RWPE2 (cell line): Measurements from ENCODE around the gene MXD1.

ENCODE experiments used
- ATAC-seq: fragments of 200-7000 bp; cut with Tn5 transposase; 3 replicates; pipeline ENCODE4 v1.9.1; 2021; ENCODE audit warnings: low read depth
- DNase-seq: peaks from one replicate; pipeline ENCODE4 v3.0.0-alpha.2; 2020; ENCODE audit warnings: low spot score
- H3K27ac ChIP-seq: fragments of 450-650 bp; 2 replicates; pipeline ENCODE4 v1.5.1; 2017; ENCODE audit warnings: mild to moderate bottlenecking; ENCODE audit not compliant: poor library complexity, severe bottlenecking
- H3K27me3 ChIP-seq: fragments of 250-450 bp; sonication (Bioruptor Pico); 2 replicates; pipeline ENCODE4 v1.5.1; 2021; ENCODE audit warnings: mild to moderate bottlenecking, moderate library complexity; ENCODE audit not compliant: insufficient read depth, poor library complexity, severe bottlenecking
- H3K36me3 ChIP-seq: fragments of 250-450 bp; sonication (Bioruptor Pico); 2 replicates; pipeline ENCODE4 v1.5.1; 2020; ENCODE audit warnings: low read depth, mild to moderate bottlenecking, moderate library complexity
- H3K4me1 ChIP-seq: fragments of 250-450 bp; sonication (Bioruptor Pico); 2 replicates; pipeline ENCODE4 v1.5.1; 2021; ENCODE audit warnings: mild to moderate bottlenecking, moderate library complexity; ENCODE audit not compliant: insufficient read depth, poor library complexity, severe bottlenecking
- H3K4me3 ChIP-seq: fragments of 250-450 bp; sonication (Bioruptor Pico); 2 replicates; pipeline ENCODE4 v1.5.1; 2021; ENCODE audit warnings: mild to moderate bottlenecking, moderate library complexity; ENCODE audit not compliant: severe bottlenecking
- H3K9me3 ChIP-seq: fragments of 250-450 bp; sonication (Bioruptor Pico); 2 replicates; pipeline ENCODE4 v1.5.1; 2021; ENCODE audit warnings: mild to moderate bottlenecking, moderate library complexity; ENCODE audit not compliant: severe bottlenecking
- TF ChIP-seq, protein P1 (sequence below): fragments of 450-650 bp; IDR thresholded peaks from one replicate; pipeline ENCODE4 v1.5.1; 2017; ENCODE audit warnings: mild to moderate bottlenecking, moderate library complexity; ENCODE audit not compliant: poor library complexity, severe bottlenecking

The MXD1 gene

DNA sequence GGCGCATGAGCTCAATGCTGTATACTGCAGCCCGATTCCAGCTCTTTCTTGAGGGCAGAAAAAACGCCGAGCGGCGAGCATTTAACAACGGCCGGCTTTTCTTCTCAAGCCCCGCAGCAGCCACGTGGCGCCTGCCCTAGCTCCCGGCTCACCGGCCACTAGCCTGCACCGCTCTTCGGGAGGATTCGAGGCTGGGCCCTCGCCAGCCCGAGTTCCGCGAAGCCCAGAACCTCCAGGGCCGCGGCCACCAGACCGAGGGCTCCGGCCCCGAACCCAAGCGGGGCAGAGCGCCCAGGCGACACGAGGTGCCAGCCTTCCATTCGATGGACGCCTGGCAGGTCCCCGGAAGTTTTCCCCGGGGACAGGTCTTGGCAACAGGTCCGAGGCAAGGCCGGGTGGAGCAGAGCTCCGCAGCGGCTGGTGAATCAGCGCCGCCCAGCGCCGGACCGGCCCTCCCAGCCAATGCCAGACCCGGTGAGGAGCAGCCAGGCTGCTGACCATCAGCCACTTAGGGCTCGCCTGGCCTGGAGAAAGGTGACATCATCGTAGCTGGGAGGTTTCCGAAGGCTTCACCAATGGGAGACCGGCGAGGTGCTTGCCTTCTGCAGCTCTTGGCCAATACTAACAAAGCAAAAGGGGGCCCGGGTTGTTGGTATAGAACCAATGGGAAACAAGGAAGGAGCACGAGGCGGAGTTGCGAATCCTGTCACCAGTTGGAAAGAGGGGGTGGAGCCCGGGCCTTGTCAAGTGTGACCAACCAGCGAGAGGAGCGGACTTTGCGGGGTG lies 552 bp upstream of the MXD1 start:
- peaks cover 61% of the 10 kb centered on the region for H3K36me3 ChIP-seq
- TF ChIP-seq, protein P1, sequence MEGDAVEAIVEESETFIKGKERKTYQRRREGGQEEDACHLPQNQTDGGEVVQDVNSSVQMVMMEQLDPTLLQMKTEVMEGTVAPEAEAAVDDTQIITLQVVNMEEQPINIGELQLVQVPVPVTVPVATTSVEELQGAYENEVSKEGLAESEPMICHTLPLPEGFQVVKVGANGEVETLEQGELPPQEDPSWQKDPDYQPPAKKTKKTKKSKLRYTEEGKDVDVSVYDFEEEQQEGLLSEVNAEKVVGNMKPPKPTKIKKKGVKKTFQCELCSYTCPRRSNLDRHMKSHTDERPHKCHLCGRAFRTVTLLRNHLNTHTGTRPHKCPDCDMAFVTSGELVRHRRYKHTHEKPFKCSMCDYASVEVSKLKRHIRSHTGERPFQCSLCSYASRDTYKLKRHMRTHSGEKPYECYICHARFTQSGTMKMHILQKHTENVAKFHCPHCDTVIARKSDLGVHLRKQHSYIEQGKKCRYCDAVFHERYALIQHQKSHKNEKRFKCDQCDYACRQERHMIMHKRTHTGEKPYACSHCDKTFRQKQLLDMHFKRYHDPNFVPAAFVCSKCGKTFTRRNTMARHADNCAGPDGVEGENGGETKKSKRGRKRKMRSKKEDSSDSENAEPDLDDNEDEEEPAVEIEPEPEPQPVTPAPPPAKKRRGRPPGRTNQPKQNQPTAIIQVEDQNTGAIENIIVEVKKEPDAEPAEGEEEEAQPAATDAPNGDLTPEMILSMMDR, result peak; percentile 45
- H3K4me1 ChIP-seq, result peaks cover 25% of the 10 kb centered on the region
- H3K27ac ChIP-seq, result peak overlapping the region; percentile 70
- peak; percentile 87 for ATAC-seq
- peak overlapping the region; percentile 47 for H3K4me3 ChIP-seq
- no peaks in the 10 kb centered on the region for H3K27me3 ChIP-seq
- peak; percentile 100 for DNase-seq
- no peaks in the 10 kb centered on the region for H3K9me3 ChIP-seq

GRCh38 chr2:69916106-69916505 lies 1.2 kb downstream of the MXD1 start:
- no peaks in the 10 kb centered on the region for H3K9me3 ChIP-seq
- H3K36me3 ChIP-seq, result peaks cover 68% of the 10 kb centered on the region
- ATAC-seq, result no peak
- peak overlapping the region; percentile 66 for H3K4me3 ChIP-seq
- H3K4me1 ChIP-seq, result peaks cover 25% of the 10 kb centered on the region
- H3K27ac ChIP-seq, result no peak overlapping the region
- DNase-seq, result no peak
- no peaks in the 10 kb centered on the region for H3K27me3 ChIP-seq
- TF ChIP-seq, protein P1, result no peak

GRCh38 chr2:69917852-69918251 lies 2.9 kb downstream of the MXD1 start:
- Histone ChIP-seq H3K9me3 (no peaks in the 10 kb centered on the region), H3K27me3 (no peaks in the 10 kb centered on the region), H3K36me3 (peaks cover 71% of the 10 kb centered on the region), H3K4me1 (peaks cover 25% of the 10 kb centered on the region), H3K4me3 (no peak overlapping the region), H3K27ac (peak overlapping the region; percentile 56)
- ATAC-seq (peak; percentile 10; the same call in 2 of the 3 replicates), DNase-seq (no peak)
- TF ChIP-seq, protein P1, result no peak

- H3K27me3 ChIP-seq, result no peaks in the 10 kb centered on the region
- no peaks in the 10 kb centered on the region for H3K9me3 ChIP-seq
- no peak for ATAC-seq
- H3K27ac ChIP-seq, result peak overlapping the region; percentile 56
- TF ChIP-seq, protein P1, result no peak
- no peak overlapping the region for H3K4me3 ChIP-seq
- no peak for DNase-seq
- peaks cover 25% of the 10 kb centered on the region for H3K4me1 ChIP-seq
- peaks cover 66% of the 10 kb centered on the region for H3K36me3 ChIP-seq
Observed at GRCh38 chr2:69918401-69918800, 3.5 kb downstream of the MXD1 start.

DNA sequence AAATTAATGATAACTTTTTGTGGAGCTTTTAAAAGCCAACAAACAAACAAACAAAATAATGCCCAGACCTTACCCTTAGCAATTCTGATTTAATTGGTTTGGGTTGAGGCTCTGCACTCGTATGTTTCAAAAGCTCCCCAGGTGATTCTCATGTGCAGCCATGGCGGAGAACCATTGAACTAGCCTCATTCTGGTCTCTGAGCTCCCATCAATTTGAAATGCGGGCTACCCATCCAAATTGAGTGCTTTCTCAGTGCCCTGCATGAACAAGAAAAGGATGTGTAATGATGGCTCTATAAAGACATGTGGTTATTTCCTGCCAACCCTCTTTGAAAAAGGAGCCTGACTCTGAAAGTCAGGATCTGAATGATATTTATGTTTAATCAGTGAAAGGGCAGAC lies 8.2 kb downstream of the MXD1 start:
- TF ChIP-seq, protein P1, result no peak
- peaks cover 13% of the 10 kb centered on the region for H3K4me1 ChIP-seq
- H3K36me3 ChIP-seq, result peaks cover 74% of the 10 kb centered on the region
- DNase-seq (no peak), ATAC-seq (no peak)
- H3K4me3 ChIP-seq, result no peak overlapping the region
- no peaks in the 10 kb centered on the region for H3K27me3 ChIP-seq
- no peak overlapping the region for H3K27ac ChIP-seq
- no peaks in the 10 kb centered on the region for H3K9me3 ChIP-seq
